DND-41 (cell line): ENCODE measurements around the gene CCDC89.
A peak's percentile ranks its signal among the peaks of the same experiment; 100 is the strongest.

Source experiments
- ATAC-seq: fragments of 200-7000 bp; cut with Tn5 transposase; 3 replicates; pipeline ENCODE4 v1.9.1; 2021; ENCODE audit warnings: low read depth; ENCODE audit not compliant: insufficient read depth
- DNase-seq: peaks from one replicate; pipeline ENCODE4 v3.0.0-alpha.2; 2020
- H2AFZ ChIP-seq: 2 replicates; pipeline ENCODE4 v1.6.0; 2012; ENCODE audit warnings: low read depth, low read length
- H3K27ac ChIP-seq: 2 replicates; pipeline ENCODE4 v1.5.1; 2012; ENCODE audit warnings: low read length, inconsistent platforms
- H3K27me3 ChIP-seq: fragments of 200-600 bp; sonication (generic); 2 replicates; pipeline ENCODE4 v1.6.0; 2012; ENCODE audit warnings: low read length, mild to moderate bottlenecking, inconsistent platforms; ENCODE audit not compliant: insufficient read depth, poor library complexity
- H3K36me3 ChIP-seq: 2 replicates; pipeline ENCODE4 v1.5.1; 2012; ENCODE audit warnings: low read length, inconsistent platforms; ENCODE audit not compliant: insufficient read depth
- H3K4me1 ChIP-seq: 2 replicates; pipeline ENCODE4 v1.5.1; 2012; ENCODE audit warnings: mild to moderate bottlenecking, low read length; ENCODE audit not compliant: insufficient read depth
- H3K4me2 ChIP-seq: 2 replicates; pipeline ENCODE4 v1.6.0; 2012; ENCODE audit warnings: mild to moderate bottlenecking, moderate library complexity, low read length, inconsistent platforms; ENCODE audit not compliant: insufficient read depth
- H3K4me3 ChIP-seq, 2 experiments: fragments of 200-600 bp in 1 of 2; shearing (Covaris generic) in 1 of 2; 2 replicates each; pipeline ENCODE4 v1.5.1; 2012 to 2016; ENCODE audit warnings: inconsistent platforms in 2 of 2, low read length in 2 of 2, mild to moderate bottlenecking in 2 of 2, low read depth in 1 of 2, moderate library complexity in 1 of 2
- H3K79me2 ChIP-seq: 2 replicates; pipeline ENCODE4 v1.6.0; 2012; ENCODE audit warnings: low read length, inconsistent platforms; ENCODE audit not compliant: insufficient read depth
- H3K9ac ChIP-seq: 2 replicates; pipeline ENCODE4 v1.6.0; 2012; ENCODE audit warnings: low read depth, mild to moderate bottlenecking, inconsistent platforms, low read length, moderate library complexity
- H3K9me3 ChIP-seq: 2 replicates; pipeline ENCODE4 v1.5.1; 2012; ENCODE audit warnings: low read length, moderate library complexity, mild to moderate bottlenecking, inconsistent platforms; ENCODE audit not compliant: insufficient read depth, severe bottlenecking
- H4K20me1 ChIP-seq: 2 replicates; pipeline ENCODE4 v1.6.0; 2012; ENCODE audit warnings: low read length; ENCODE audit not compliant: insufficient read depth
- EZH2 ChIP-seq: IDR thresholded peaks from 3 replicates; pipeline ENCODE4 v1.6.1; 2012; ENCODE audit warnings: borderline replicate concordance, low read depth, mild to moderate bottlenecking, moderate library complexity, low read length, inconsistent platforms; ENCODE audit not compliant: severe bottlenecking
- TF ChIP-seq, protein P1 (sequence below): IDR thresholded peaks from 2 replicates; pipeline ENCODE4 v1.5.1; 2012; ENCODE audit warnings: borderline replicate concordance, low read length, moderate library complexity, mild to moderate bottlenecking; ENCODE audit not compliant: poor library complexity, severe bottlenecking; ENCODE audit errors: extremely low read depth

The CCDC89 gene

DNA sequence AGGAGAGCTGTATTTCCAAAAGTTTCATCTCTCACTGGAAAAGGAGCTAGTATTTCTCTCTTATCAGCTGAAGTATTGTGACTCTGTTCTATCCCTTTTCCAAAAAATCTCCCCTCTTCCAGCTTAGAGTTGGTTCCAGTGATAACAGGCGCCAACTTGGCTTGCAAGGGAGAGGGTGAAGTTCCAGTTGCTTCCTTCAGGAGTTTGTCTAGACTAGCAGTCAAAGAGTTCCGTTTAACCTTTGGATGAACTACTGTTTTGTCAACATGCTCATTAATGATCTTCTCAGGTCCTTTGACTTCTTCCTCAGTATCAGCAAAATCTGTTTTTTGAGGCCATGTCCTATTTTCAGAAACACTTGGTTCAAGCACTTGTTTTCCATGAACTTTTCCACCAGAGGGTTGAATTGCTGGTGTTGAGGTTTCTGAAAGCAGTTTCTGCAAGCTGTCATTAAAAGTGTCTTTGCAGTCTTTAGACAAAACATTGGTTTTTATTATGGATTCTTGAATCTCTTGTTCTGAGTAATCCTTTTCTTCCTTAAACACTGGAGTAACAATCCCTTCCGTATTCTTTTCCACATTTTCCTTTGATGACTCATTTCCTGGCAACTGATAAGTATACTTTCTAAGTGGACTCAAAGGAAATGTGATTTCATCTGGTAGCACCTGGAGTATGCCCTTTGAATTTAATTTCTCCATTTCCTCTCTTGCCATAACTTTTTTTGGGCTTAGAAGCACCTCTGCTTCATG, 39.7 kb upstream of the CCDC89 start:
- H3K9ac ChIP-seq: no peak overlapping the region
- H3K4me2 ChIP-seq: no peak overlapping the region
- no peaks in the 10 kb centered on the region for H3K79me2 ChIP-seq
- no peaks in the 10 kb centered on the region for H4K20me1 ChIP-seq
- ATAC-seq (no peak), DNase-seq (no peak)
- TF ChIP-seq EZH2: no peak
- TF ChIP-seq, protein P1, sequence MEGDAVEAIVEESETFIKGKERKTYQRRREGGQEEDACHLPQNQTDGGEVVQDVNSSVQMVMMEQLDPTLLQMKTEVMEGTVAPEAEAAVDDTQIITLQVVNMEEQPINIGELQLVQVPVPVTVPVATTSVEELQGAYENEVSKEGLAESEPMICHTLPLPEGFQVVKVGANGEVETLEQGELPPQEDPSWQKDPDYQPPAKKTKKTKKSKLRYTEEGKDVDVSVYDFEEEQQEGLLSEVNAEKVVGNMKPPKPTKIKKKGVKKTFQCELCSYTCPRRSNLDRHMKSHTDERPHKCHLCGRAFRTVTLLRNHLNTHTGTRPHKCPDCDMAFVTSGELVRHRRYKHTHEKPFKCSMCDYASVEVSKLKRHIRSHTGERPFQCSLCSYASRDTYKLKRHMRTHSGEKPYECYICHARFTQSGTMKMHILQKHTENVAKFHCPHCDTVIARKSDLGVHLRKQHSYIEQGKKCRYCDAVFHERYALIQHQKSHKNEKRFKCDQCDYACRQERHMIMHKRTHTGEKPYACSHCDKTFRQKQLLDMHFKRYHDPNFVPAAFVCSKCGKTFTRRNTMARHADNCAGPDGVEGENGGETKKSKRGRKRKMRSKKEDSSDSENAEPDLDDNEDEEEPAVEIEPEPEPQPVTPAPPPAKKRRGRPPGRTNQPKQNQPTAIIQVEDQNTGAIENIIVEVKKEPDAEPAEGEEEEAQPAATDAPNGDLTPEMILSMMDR: no peak
- no peak overlapping the region for H3K27ac ChIP-seq
- no peaks in the 10 kb centered on the region for H3K9me3 ChIP-seq
- peaks cover 47% of the 10 kb centered on the region for H3K27me3 ChIP-seq
- no peak overlapping the region for H3K4me3 ChIP-seq
- no peaks in the 10 kb centered on the region for H3K4me1 ChIP-seq
- no peak overlapping the region for H2AFZ ChIP-seq
- H3K36me3 ChIP-seq: no peaks in the 10 kb centered on the region

DNA sequence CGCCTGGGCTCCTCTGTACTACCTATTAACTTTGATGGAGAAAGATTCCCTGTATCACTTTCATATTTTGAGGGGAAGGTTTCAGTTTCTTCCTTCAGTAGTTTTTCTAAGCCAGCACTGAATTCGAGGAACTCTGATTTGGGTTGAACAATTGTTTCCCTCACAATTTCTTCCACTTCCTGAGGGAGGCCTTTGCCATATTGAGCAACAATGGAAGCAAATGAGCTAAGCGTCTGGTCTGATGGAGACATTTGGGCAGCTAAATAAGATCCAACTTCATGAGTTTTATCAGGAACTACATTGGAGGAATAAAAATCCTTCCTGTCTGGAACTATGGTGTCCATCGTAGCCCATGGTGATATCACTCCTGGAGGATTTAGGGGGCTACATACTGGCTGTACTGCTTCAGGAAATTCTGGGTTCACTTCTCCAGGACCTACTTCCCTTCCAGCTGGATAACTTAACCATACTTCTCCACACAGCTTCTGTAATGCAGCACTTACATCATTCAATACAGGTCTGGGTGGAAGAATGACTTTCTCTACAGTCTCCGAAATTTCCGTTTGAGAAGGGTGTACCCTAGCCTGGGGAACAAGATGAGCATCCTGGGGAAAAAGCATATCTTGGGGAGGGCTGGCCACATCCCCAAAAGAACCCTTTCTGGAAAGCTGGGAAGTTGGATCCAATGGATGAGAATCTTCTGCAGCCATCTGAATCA, 38.9 kb upstream of the CCDC89 start:
- H3K79me2 ChIP-seq: no peaks in the 10 kb centered on the region

DNA sequence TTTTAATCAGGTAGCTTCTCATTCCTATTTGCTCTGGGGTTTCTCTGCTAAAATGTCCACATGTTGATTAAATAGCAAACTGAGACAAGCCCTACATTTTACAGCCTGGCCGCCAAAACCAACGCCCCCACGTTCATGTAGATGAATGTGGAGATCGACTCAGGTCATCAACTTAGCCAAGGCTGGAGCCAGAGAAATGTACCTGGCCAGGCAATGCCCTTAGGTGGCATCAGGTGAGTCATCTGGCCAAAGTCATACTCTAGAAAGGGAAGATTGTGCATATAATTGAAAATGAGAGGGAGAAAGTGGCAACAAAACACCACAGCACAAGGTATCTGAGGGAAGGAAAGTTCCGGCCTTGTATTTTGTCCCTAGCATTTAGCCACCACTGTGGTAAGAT, 37.1 kb upstream of the CCDC89 start:
- Histone ChIP-seq H3K4me2 (no peak overlapping the region), H3K4me1 (no peaks in the 10 kb centered on the region), H4K20me1 (peaks cover 5% of the 10 kb centered on the region; the same call in 1 of the 2 replicates), H3K4me3 (no peak overlapping the region), H3K27me3 (peaks cover 54% of the 10 kb centered on the region), H3K36me3 (no peaks in the 10 kb centered on the region), H2AFZ (no peak overlapping the region), H3K9ac (no peak overlapping the region), H3K27ac (no peak overlapping the region), H3K79me2 (no peaks in the 10 kb centered on the region), H3K9me3 (no peaks in the 10 kb centered on the region)
- peak; percentile 58 for TF ChIP-seq EZH2
- TF ChIP-seq, protein P1: no peak
- no peak for ATAC-seq
- no peak for DNase-seq

More for the DNA sequence above, 38.9 kb upstream of the CCDC89 start:
- Histone ChIP-seq H3K9me3 (no peaks in the 10 kb centered on the region), H3K27me3 (peaks cover 49% of the 10 kb centered on the region), H3K9ac (no peak overlapping the region), H3K4me1 (no peaks in the 10 kb centered on the region), H3K4me2 (no peak overlapping the region), H4K20me1 (no peaks in the 10 kb centered on the region), H3K4me3 (no peak overlapping the region), H2AFZ (no peak overlapping the region), H3K36me3 (no peaks in the 10 kb centered on the region), H3K27ac (no peak overlapping the region)
- DNase-seq (no peak), ATAC-seq (no peak)
- no peak for TF ChIP-seq EZH2
- TF ChIP-seq, protein P1: no peak
